Stimulated activated CD4-positive, alpha-beta T cell treated with anti-CD3 and anti-CD28 coated beads, Interleukin-2, amount 100 ng/mL, for 48 hours (primary cell): Measurements from ENCODE around the gene ARL10.

Experiments used
- DNase-seq, 2 donors: peaks; one replicate each; pipeline ENCODE4 v3.0.0-alpha.2; 2020

The ARL10 gene

GRCh38 chr5:176365351-176366231 lies at the start of gene ARL10:
TSS of gene ARL10 (plus strand) at chr5:176365487. CDS start at chr5:176365564, 77 bp downstream.
- peak; percentile 46 to 57 for DNase-seq

GRCh38 chr5:176317534-176318374 lies 47.5 kb upstream of the ARL10 start:
- DNase-seq = no peak

GRCh38 chr5:176319827-176320554 lies 45.3 kb upstream of the ARL10 start:
- no peak for DNase-seq

- no peak for DNase-seq
These were observed 44.7 kb upstream of the ARL10 start for GRCh38 chr5:176320577-176320976.

GRCh38 chr5:176334031-176334770 lies 31.1 kb upstream of the ARL10 start:
- no peak for DNase-seq

GRCh38 chr5:176337913-176338312 lies 27.4 kb upstream of the ARL10 start:
- DNase-seq = no peak

- no peak for DNase-seq
These were observed 26.0 kb upstream of the ARL10 start for GRCh38 chr5:176339304-176339703.

- DNase-seq = no peak
These were observed 23.7 kb upstream of the ARL10 start for GRCh38 chr5:176341325-176342157.

GRCh38 chr5:176342158-176342483 lies 23.2 kb upstream of the ARL10 start:
- no peak for DNase-seq

- no peak for DNase-seq
These were observed 22.4 kb upstream of the ARL10 start for GRCh38 chr5:176342766-176343458.

GRCh38 chr5:176350416-176350815 lies 14.9 kb upstream of the ARL10 start:
- no peak for DNase-seq

GRCh38 chr5:176352116-176352878 lies 13.0 kb upstream of the ARL10 start:
- DNase-seq = no peak

GRCh38 chr5:176353533-176353932 lies 11.8 kb upstream of the ARL10 start:
- no peak for DNase-seq

- DNase-seq = no peak
These were observed 9.7 kb upstream of the ARL10 start for GRCh38 chr5:176355400-176356178.

- no peak for DNase-seq
These were observed 9.1 kb upstream of the ARL10 start for GRCh38 chr5:176356179-176356566.

- no peak for DNase-seq
These were observed 5.6 kb upstream of the ARL10 start for GRCh38 chr5:176359658-176360057.

GRCh38 chr5:176360894-176361436 lies 4.3 kb upstream of the ARL10 start:
- DNase-seq = no peak

GRCh38 chr5:176361437-176362232 lies 3.7 kb upstream of the ARL10 start, which contains the start of gene KIAA1191:
TSS of gene KIAA1191 (minus strand) at chr5:176361764. CDS start at chr5:176359508, 2,256 bp downstream.
- DNase-seq = peak; percentile 85 to 87
